Ureter (tissue), 1 donor: ENCODE measurements around the gene FAM117B. TPM values are rescaled to one million over a fixed set of nuclear protein-coding genes. Genes with fewer than 3 reads are reported as not detected.

Experiments
- DNase-seq: peaks from one replicate; pipeline ENCODE4 v3.0.0-alpha.2; 2020; ENCODE audit warnings: low spot score
- total RNA-seq: library from RNA; stranded (reverse); gene quantifications from one replicate; pipeline ENCODE4 v1.2.4, GENCODE V29; 2023
- donor health status: DM: yes; HTN: yes; CAD: no.

FAM117B gene
- total RNA-seq, 1 donor from 2014 or later, result 20.6 TPM

GRCh38 chr2:202814226-202814625 lies 179.5 kb downstream of the FAM117B start:
- no peak for DNase-seq

DNA sequence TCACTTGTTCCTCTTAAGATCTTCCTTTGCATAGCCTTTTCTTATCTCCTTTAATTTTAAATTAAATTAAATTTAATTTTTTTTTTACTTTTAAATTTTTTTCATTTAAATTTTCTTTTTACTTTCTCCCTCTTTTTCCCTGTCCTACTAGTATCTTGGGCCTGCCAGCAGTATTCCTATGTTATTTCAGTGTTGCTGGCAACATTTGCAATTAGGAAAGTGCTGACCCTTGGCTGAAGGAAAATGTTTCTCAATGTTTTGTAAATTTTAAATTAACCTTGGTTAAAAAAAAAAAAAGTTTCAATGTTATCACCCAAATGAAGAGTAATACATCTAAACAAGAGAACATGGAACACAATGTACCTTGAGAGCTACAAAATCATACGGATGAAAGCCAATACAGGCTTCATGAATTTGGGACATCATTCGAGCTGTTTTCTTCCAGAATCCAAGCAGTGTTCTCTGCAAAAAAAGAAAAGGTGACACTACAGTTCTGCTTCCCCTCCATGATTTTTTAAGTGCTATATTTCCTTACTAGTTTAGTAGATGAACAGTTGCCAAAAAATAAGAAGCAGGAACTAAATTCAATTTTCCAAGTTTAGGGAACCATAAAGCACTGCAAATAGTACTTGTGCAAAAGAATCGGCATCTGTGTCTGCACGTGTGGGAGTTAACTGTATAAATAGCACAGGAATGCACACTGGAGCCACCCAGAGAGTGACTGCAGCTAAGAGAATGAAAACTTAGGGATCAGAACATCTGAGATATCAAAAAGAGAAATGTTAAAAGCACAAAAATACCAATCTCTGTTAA lies 181.0 kb downstream of the FAM117B start:
- no peak for DNase-seq

- DNase-seq, result no peak
Observed at GRCh38 chr2:202817771-202818170, 183.0 kb downstream of the FAM117B start.

GRCh38 chr2:202818321-202818720 lies 183.6 kb downstream of the FAM117B start:
- DNase-seq, result no peak

Other genes with a start within 250 kb of the FAM117B start
- 35.9 TPM for gene ICA1L, start 236.8 kb downstream of the FAM117B start, total RNA-seq